ENCODE measurements around the gene PMM1.

The PMM1 gene

DNA sequence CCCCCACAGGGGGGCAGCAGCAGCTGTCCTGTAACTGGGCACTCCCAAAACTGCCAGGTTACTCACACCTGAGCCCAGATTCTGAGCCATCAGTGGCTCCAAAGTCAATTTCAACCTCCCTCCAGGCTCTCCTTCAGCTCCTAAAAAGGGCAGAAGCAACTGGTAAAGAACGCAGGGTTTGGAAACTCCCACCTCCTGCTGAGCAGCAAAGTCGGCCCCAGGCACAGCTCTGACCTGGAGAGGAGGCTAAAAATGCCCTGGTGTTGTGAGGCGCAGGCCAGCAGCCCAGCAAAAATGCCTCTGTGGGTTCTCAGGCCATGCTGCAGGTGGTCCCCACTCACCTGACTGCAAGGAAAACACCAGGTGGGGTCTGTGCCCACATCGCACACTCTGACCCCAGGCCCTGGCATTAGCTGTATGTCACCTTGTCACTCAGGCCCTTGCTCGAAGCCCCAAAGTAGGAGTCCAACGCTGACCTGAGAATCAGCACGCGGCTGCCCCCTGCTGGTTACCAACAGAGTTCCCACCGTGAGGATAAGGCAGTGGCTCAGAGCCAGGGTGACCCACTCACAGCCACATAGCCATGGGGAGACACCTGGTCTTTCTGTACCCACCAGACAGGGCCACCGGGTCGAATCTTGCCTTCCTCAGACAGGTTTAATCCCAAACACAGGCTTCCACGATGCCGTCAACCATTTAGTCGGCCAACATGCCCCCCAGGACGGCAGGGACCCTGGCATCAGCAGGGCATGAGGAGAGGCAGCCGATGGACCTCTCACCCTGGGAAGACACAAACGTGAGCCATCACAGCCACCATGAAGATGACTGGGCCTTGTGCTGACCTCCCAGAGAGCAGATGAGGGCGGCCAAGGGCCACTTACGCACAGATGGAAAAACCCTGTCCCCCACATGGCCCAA, 56.5 kb downstream of the PMM1 start:
- DNase-seq (ENCODE audit: low read depth) = peak; percentile 73
- TF ChIP-seq, protein P1, sequence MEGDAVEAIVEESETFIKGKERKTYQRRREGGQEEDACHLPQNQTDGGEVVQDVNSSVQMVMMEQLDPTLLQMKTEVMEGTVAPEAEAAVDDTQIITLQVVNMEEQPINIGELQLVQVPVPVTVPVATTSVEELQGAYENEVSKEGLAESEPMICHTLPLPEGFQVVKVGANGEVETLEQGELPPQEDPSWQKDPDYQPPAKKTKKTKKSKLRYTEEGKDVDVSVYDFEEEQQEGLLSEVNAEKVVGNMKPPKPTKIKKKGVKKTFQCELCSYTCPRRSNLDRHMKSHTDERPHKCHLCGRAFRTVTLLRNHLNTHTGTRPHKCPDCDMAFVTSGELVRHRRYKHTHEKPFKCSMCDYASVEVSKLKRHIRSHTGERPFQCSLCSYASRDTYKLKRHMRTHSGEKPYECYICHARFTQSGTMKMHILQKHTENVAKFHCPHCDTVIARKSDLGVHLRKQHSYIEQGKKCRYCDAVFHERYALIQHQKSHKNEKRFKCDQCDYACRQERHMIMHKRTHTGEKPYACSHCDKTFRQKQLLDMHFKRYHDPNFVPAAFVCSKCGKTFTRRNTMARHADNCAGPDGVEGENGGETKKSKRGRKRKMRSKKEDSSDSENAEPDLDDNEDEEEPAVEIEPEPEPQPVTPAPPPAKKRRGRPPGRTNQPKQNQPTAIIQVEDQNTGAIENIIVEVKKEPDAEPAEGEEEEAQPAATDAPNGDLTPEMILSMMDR (IDR thresholded peaks at IDR 0.05; ENCODE audit: low read depth, low read length) = peak; percentile 75
- no peak for TF ChIP-seq MYC (IDR thresholded peaks at IDR 0.05; ENCODE audit: low read depth, low read length)
- H3K4me3 ChIP-seq (ENCODE audit: low read depth, low read length) = no peak overlapping the region

DNA sequence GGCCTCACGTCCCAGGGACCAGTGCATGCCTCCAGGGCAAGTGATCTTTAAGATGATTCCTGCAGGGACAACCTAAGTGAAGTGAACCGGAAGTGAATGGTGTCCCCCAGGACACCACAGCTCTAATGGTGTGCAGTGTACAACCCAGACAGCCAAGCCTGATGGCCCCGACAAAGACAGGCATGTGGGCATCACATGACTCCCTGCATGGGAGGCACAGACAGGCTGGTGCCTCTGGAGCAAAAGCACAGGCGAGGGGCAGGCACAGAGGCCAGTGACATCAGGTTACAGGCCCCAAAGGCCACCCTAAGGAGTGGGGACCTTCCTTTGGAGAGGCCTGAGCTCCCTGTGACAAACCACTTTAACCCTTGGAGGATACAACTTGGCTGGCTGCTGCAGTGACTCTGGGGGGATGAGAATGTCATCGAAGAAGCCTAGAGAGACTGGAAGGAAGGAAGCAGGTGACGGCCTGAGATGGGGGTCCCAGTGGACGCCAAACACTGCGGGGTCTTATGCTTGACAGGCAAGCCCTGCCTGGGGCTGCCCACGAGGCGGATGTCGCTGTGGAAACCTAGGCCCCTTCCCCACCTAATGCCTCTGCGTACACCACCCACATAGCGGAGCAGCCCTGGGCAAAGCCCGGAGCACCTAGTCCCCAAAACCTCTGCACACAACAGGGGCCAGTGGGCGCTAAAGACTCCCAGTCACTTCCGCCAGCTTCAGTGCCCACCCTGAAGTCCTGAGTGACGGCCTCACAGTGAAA, 57.7 kb downstream of the PMM1 start:
- no peak overlapping the region for H3K4me3 ChIP-seq (ENCODE audit: low read depth, low read length)
- TF ChIP-seq, protein P1 (IDR thresholded peaks at IDR 0.05; ENCODE audit: low read depth, low read length) = no peak
- TF ChIP-seq POLR2A (IDR thresholded peaks at IDR 0.05; ENCODE audit: extremely low read depth, insufficient read length) = no peak
- TF ChIP-seq MYC (IDR thresholded peaks at IDR 0.05; ENCODE audit: low read depth, low read length) = no peak
- TF ChIP-seq, protein P2, sequence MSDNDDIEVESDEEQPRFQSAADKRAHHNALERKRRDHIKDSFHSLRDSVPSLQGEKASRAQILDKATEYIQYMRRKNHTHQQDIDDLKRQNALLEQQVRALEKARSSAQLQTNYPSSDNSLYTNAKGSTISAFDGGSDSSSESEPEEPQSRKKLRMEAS (IDR thresholded peaks at IDR 0.05; ENCODE audit: low read depth, low read length) = no peak
- no peak for DNase-seq (ENCODE audit: low read depth)

DNA sequence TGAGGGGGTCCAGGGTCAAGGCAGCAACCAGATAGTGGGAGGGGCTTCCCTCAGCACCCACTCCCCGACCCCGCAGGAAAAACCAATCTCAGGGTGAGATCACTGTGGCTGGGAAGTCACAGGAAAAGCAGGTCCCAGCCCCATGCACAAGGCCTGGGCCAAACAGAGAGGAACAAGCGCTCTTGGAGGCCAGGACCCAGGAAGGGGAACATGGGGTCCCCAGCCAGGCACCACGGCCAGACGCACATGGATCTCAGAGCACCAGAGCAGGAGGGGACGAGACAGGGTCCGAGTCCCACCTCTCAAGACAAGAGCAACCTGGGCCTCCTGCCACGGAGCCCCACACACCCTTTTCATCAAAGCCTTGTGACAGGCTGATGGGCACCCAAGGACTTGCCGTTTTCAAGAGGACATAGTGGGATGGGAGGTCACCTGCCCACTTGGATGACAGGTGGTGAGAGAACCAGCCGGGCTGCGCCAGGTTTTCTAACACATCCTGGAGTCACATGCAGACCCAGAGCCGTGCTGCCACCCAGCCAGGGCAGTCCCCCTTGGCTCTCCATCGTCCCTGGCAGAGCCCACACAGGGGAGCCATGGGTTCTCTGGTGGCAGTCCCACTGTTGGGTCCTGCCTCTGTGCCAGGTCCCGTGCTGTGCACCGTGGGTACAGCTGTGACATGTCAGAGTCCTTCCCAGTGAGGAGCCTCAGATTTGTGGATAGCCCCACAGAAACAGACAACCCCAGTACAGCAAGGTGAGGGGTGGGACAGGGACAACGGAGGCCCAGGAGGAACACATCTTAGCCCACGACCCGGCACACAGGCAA, 58.5 kb downstream of the PMM1 start:
- TF ChIP-seq, protein P1 (IDR thresholded peaks at IDR 0.05; ENCODE audit: low read depth, low read length) = no peak
- TF ChIP-seq, protein P2 (IDR thresholded peaks at IDR 0.05; ENCODE audit: low read depth, low read length) = no peak
- no peak for TF ChIP-seq MYC (IDR thresholded peaks at IDR 0.05; ENCODE audit: low read depth, low read length)
- TF ChIP-seq POLR2A (IDR thresholded peaks at IDR 0.05; ENCODE audit: extremely low read depth, insufficient read length) = no peak
- DNase-seq (ENCODE audit: low read depth) = no peak
- no peak overlapping the region for H3K4me3 ChIP-seq (ENCODE audit: low read depth, low read length)

DNA sequence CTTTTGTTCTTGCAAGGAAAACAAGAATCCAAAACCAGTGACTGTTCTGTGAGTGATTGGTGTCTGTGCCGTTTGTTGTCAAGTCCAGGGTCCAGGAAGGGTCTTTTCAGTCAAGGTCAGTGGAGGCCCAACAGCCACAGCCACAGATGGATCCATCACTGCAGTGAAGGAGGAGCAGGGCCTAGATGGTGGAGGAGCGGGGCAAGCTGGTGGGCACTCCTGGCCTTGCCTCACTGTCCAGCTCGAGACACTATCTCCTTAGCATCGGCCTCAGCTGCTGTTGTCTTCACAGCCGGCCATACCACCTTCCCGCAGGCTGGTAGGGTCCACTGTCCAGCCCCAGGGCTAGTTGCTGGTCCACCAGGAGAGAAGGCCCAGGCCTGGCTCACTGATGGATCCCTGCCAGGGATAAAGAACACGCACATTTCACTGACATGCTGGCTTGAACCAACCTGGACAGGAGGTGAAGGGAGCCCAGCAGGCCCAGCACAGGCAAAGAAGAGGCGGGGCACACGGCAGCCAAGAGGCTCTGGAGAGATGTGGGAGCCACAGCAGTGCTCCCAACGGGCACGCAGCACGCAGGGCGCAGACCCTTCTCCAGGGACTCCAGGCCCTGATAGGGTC, 60.6 kb downstream of the PMM1 start:
- no peak overlapping the region for H3K4me3 ChIP-seq (ENCODE audit: low read depth, low read length)
- TF ChIP-seq POLR2A (IDR thresholded peaks at IDR 0.05; ENCODE audit: extremely low read depth, insufficient read length) = no peak
- TF ChIP-seq, protein P1 (IDR thresholded peaks at IDR 0.05; ENCODE audit: low read depth, low read length) = no peak
- TF ChIP-seq, protein P2 (IDR thresholded peaks at IDR 0.05; ENCODE audit: low read depth, low read length) = no peak
- TF ChIP-seq MYC (IDR thresholded peaks at IDR 0.05; ENCODE audit: low read depth, low read length) = no peak
- no peak for DNase-seq (ENCODE audit: low read depth)

DNA sequence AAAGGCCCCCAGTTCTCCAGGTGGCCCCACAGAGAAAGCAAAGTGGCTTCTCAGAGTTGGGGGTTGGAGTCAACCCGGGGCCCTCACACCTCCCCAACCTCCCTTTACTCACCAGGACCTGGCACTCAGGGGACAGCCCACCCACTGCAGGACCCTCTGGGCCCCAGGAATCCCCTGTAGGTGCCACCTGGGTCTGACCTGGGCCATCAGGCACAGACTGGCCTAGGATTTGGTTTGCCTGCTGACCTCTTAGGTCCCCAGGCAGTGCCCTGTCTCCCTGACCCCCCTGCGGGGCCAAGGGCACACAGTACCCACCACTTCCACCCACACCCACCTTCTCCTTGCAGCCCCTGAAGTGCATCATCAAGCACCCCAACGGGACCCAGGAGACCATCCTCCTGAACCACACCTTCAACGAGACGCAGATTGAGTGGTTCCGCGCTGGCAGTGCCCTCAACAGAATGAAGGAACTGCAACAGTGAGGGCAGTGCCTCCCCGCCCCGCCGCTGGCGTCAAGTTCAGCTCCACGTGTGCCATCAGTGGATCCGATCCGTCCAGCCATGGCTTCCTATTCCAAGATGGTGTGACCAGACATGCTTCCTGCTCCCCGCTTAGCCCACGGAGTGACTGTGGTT, 61.4 kb downstream of the PMM1 start:
- no peak overlapping the region for H3K4me3 ChIP-seq (ENCODE audit: low read depth, low read length)
- TF ChIP-seq, protein P2 (IDR thresholded peaks at IDR 0.05; ENCODE audit: low read depth, low read length) = no peak
- TF ChIP-seq MYC (IDR thresholded peaks at IDR 0.05; ENCODE audit: low read depth, low read length) (no peak), POLR2A (IDR thresholded peaks at IDR 0.05; ENCODE audit: extremely low read depth, insufficient read length) (no peak)
- TF ChIP-seq, protein P1 (IDR thresholded peaks at IDR 0.05; ENCODE audit: low read depth, low read length) = no peak
- no peak for DNase-seq (ENCODE audit: low read depth)

Measured in NB4 (cell line).